K562 (cell line): ENCODE measurements around the gene PPM1E. TPM values are rescaled to one million over a fixed set of nuclear protein-coding genes. Genes with fewer than 3 reads are reported as not detected.
A peak's percentile ranks its signal among the peaks of the same experiment; 100 is the strongest.

ENCODE experiments used
- ATAC-seq: fragments of 200-7000 bp; cut with Tn5 transposase; 3 replicates; pipeline ENCODE4 v1.9.1; 2020; ENCODE audit warnings: moderate library complexity
- BruUV-seq: library from RNA; stranded (reverse); fragments of 400-500 nt; replicated peaks from 2 replicates; lab custom pipeline; 2021; lab: Mats Ljungman, UMichigan
- CTCF ChIA-PET: fragments of 300-600 bp; formaldehyde crosslinking; extraction: SDS; loops from one replicate; lab custom pipeline; 2021; ENCODE audit warnings: low intra/inter-chr PET ratio; lab: Yijun Ruan, JAX
- POLR2A ChIA-PET: fragments of 300-600, 350-650 bp; sonication (Branson Sonifier 250); formaldehyde crosslinking; extraction: SDS; loops from one replicate; lab custom pipeline; 2021; ENCODE audit warnings: antibody characterized with exemption, inconsistent platforms; lab: Yijun Ruan, JAX
- DNase-seq, 4 experiments: peaks; one replicate each; pipeline versions ENCODE4 v3.0.0 to v3.0.0-alpha.2; 2011 to 2018; ENCODE audit warnings: low spot score in 3 of 4, mixed read lengths in 3 of 4; ENCODE audit errors: extremely low read depth in 1 of 4
- FAIRE-seq: peaks from 2 replicates; lab custom pipeline; 2011; peaks lifted over from hg19 to GRCh38; lab: Jason Lieb, UNC
- H2AFZ ChIP-seq: 2 replicates; pipeline ENCODE4 v1.6.0; 2011; ENCODE audit warnings: low read depth, low read length, control low read depth, inconsistent platforms
- H3K27ac ChIP-seq: fragments of 200-600 bp; 3 replicates; pipeline ENCODE4 v1.8.0; 2011; ENCODE audit warnings: low read depth, mild to moderate bottlenecking, control low read depth, inconsistent platforms, low read length, moderate library complexity, mixed read lengths; ENCODE audit errors: extremely low read depth
- H3K27me3 ChIP-seq, 2 experiments: fragments of 300-600 bp in 1 of 2; 2 replicates in 1 of 2; 3 replicates in 1 of 2; pipeline versions ENCODE4 v1.6.0 to v1.8.0; 2011; ENCODE audit warnings: inconsistent platforms in 2 of 2, low read length in 2 of 2, mild to moderate bottlenecking in 1 of 2, mixed read lengths in 1 of 2, moderate library complexity in 1 of 2; ENCODE audit not compliant: control insufficient read depth in 2 of 2, insufficient read depth in 2 of 2
- H3K36me3 ChIP-seq: fragments of 300-600 bp; 3 replicates; pipeline ENCODE4 v1.8.0; 2011; ENCODE audit warnings: mild to moderate bottlenecking, low read length, inconsistent platforms; ENCODE audit not compliant: control insufficient read depth, insufficient read depth
- H3K4me1 ChIP-seq, 2 experiments: fragments of 200-600 bp in 1 of 2; replicated peaks in 1 of 2; 2 replicates in 1 of 2; 3 replicates in 1 of 2; pipeline versions ENCODE4 v1.5.1 to v1.8.0; 2011; ENCODE audit warnings: inconsistent platforms in 2 of 2, low read length in 2 of 2, mild to moderate bottlenecking in 1 of 2, mixed read lengths in 1 of 2, moderate library complexity in 1 of 2; ENCODE audit not compliant: control insufficient read depth in 2 of 2, insufficient read depth in 2 of 2
- H3K4me2 ChIP-seq: 2 replicates; pipeline ENCODE4 v1.6.1; 2011; ENCODE audit warnings: low read length, control low read depth, inconsistent platforms, mixed read lengths; ENCODE audit not compliant: insufficient read depth
- H3K4me3 ChIP-seq: fragments of 200-600 bp; sonication (generic), shearing (Covaris generic); 2 replicates; pipeline ENCODE4 v1.5.1; 2016; ENCODE audit warnings: control low read depth, inconsistent platforms
- H3K79me2 ChIP-seq: fragments of 200-600 bp; 3 replicates; pipeline ENCODE4 v1.8.0; 2011; ENCODE audit warnings: low read length, inconsistent platforms; ENCODE audit not compliant: control insufficient read depth, insufficient read depth
- H3K9ac ChIP-seq, 2 experiments: 2 replicates each; pipeline versions ENCODE4 v1.6.0 to v1.6.1; 2011; ENCODE audit warnings: low read depth in 2 of 2, low read length in 2 of 2, control low read depth in 1 of 2, inconsistent platforms in 1 of 2, mild to moderate bottlenecking in 1 of 2, mixed read lengths in 1 of 2; ENCODE audit not compliant: insufficient read depth in 1 of 2
- H3K9me1 ChIP-seq: one replicate; pipeline ENCODE4 v1.6.0; 2011; ENCODE audit warnings: inconsistent platforms, mild to moderate bottlenecking, low read length, moderate library complexity; ENCODE audit not compliant: control insufficient read depth, insufficient read depth
- H3K9me3 ChIP-seq: replicated peaks from 2 replicates; pipeline ENCODE4 v1.5.1; 2011; ENCODE audit warnings: low read depth, low read length, inconsistent platforms; ENCODE audit not compliant: control insufficient read depth, insufficient read depth
- H4K20me1 ChIP-seq: replicated peaks from 2 replicates; pipeline ENCODE4 v1.6.1; 2011; ENCODE audit warnings: low read length, inconsistent platforms, mixed read lengths; ENCODE audit not compliant: control insufficient read depth, insufficient read depth
- EHMT2 ChIP-seq: fragments of 450-650 bp; IDR thresholded peaks from 2 replicates; pipeline ENCODE4 v1.6.1; 2018; ENCODE audit warnings: antibody characterized with exemption
- NR3C1 ChIP-seq: sonication (generic); formaldehyde crosslinking; IDR thresholded peaks from 2 replicates; pipeline ENCODE4 v1.8.1; 2022; ENCODE audit warnings: missing genetic modification reagents
- WGBS: fragments of 100-300 bp; shearing (Covaris generic); methylation state at CpG from one replicate; pipeline ENCODE4 v1.1.6; 2016; ENCODE audit warnings: low coverage, mixed read lengths; ENCODE audit not compliant: insufficient coverage; ENCODE audit errors: missing lambda C conversion rate; 5-methylcytosine and 5-hydroxymethylcytosine counted together
- in situ Hi-C: fragments of 300-500 bp; cut with MboI; formaldehyde crosslinking; loops from 4 replicates; pipeline ENCODE4 v1.15.0; 2018; ENCODE audit warnings: inconsistent platforms, mixed read lengths
- intact Hi-C: fragments of 100-400 bp; cut with micrococcal nuclease; formaldehyde crosslinking; loops from 2 replicates; pipeline ENCODE4 v1.14.2; 2022
- polyA plus RNA-seq, 8 experiments: library from polyadenylated mRNA; depleted of rRNA in 4 of 8; stranded (reverse) in 5 of 8; unstranded in 3 of 8; fragments of >200 nt; fragmentation: Nextera tagmentation in 2 of 8; fragmentation: Illumina TruSeq in 1 of 8; extraction: Ambion mirVana in 2 of 8; extraction: Trizol in 1 of 8; gene quantifications; 2 replicates each; pipeline versions ENCODE4 v1.2.1 to v1.2.3, GENCODE V29; 2011 to 2014; ENCODE audit warnings: inconsistent platforms in 1 of 8, missing spikeins in 1 of 8
- total RNA-seq, 7 experiments: library from RNA; depleted of rRNA in 6 of 7; stranded (reverse); fragments of >200 nt in 6 of 7; fragmentation: Illumina TruSeq in 2 of 7; extraction: Trizol in 2 of 7; gene quantifications; 2 replicates each; pipeline versions ENCODE4 v1.2.1 to v1.2.3, GENCODE V29; 2011 to 2021; ENCODE audit warnings: low replicate concordance in 1 of 7
- TF ChIP-seq, protein P1 (sequence below), 3 experiments: fragments of 200-800 bp in 1 of 3; fragments of 250-450 bp in 1 of 3; fragments of 450-650 bp in 1 of 3; sonication (Bioruptor Pico) in 1 of 3; sonication (Bioruptor generic) in 1 of 3; formaldehyde crosslinking in 1 of 3; IDR thresholded peaks; 2 replicates each; pipeline versions ENCODE4 v1.6.1 to v1.8.0; 2016 to 2022; ENCODE audit warnings: mild to moderate bottlenecking in 2 of 3, missing genetic modification characterization in 2 of 3, missing compliant biosample characterization in 1 of 3, moderate library complexity in 1 of 3

The PPM1E gene
- total and polyA plus RNA-seq, 9 of the 15 experiments (the other 6 are each of a cell fraction or from before 2014, with no cell fraction given) = 1.0 to 5.7 (median 4.7) TPM

- CTCF ChIA-PET = no interaction called here
- Histone ChIP-seq H3K9me1 (no peaks in the 10 kb centered on the region), H3K4me3 (no peak overlapping the region), H3K4me1 (no peaks in the 10 kb centered on the region), H3K4me2 (no peak overlapping the region), H3K27me3 (no peaks in the 10 kb centered on the region), H3K27ac (no peak overlapping the region), H2AFZ (no peak overlapping the region), H4K20me1 (no peaks in the 10 kb centered on the region), H3K36me3 (no peaks in the 10 kb centered on the region), H3K9me3 (peaks cover 9% of the 10 kb centered on the region), H3K9ac (no peak overlapping the region), H3K79me2 (no peaks in the 10 kb centered on the region)
- FAIRE-seq (no peak), DNase-seq (no peak), ATAC-seq (no peak)
- in situ Hi-C loops (no loop called here), intact Hi-C loops (no loop called here)
- 38% methylated on average over 3 of the region's 3 CpGs for WGBS
- POLR2A ChIA-PET = no interaction called here
- no TSS peak for BruUV-seq
- TF ChIP-seq, protein P1, sequence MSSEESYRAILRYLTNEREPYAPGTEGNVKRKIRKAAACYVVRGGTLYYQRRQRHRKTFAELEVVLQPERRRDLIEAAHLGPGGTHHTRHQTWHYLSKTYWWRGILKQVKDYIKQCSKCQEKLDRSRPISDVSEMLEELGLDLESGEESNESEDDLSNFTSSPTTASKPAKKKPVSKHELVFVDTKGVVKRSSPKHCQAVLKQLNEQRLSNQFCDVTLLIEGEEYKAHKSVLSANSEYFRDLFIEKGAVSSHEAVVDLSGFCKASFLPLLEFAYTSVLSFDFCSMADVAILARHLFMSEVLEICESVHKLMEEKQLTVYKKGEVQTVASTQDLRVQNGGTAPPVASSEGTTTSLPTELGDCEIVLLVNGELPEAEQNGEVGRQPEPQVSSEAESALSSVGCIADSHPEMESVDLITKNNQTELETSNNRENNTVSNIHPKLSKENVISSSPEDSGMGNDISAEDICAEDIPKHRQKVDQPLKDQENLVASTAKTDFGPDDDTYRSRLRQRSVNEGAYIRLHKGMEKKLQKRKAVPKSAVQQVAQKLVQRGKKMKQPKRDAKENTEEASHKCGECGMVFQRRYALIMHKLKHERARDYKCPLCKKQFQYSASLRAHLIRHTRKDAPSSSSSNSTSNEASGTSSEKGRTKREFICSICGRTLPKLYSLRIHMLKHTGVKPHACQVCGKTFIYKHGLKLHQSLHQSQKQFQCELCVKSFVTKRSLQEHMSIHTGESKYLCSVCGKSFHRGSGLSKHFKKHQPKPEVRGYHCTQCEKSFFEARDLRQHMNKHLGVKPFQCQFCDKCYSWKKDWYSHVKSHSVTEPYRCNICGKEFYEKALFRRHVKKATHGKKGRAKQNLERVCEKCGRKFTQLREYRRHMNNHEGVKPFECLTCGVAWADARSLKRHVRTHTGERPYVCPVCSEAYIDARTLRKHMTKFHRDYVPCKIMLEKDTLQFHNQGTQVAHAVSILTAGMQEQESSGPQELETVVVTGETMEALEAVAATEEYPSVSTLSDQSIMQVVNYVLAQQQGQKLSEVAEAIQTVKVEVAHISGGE (CRISPR knock-in tag; IDR thresholded peaks at IDR 0.05) = peak in 1 of 3 experiments; percentile 52; a peak in 1 of 6 replicates
- TF ChIP-seq NR3C1 (no peak), EHMT2 (no peak)
These were observed 192.2 kb downstream of the PPM1E start for GRCh38 chr17:58947824-58948223.
